Activated CD4-positive, CD25-positive, alpha-beta regulatory T cell (primary cell): ENCODE measurements around the gene ATP2B3.
A peak's percentile ranks its signal among the peaks of the same experiment; 100 is the strongest.

ENCODE experiments used
- DNase-seq, 4 experiments: peaks; one replicate each; lab custom pipeline; 2025; lab: John Stamatoyannopoulos, UW

The ATP2B3 gene

DNA sequence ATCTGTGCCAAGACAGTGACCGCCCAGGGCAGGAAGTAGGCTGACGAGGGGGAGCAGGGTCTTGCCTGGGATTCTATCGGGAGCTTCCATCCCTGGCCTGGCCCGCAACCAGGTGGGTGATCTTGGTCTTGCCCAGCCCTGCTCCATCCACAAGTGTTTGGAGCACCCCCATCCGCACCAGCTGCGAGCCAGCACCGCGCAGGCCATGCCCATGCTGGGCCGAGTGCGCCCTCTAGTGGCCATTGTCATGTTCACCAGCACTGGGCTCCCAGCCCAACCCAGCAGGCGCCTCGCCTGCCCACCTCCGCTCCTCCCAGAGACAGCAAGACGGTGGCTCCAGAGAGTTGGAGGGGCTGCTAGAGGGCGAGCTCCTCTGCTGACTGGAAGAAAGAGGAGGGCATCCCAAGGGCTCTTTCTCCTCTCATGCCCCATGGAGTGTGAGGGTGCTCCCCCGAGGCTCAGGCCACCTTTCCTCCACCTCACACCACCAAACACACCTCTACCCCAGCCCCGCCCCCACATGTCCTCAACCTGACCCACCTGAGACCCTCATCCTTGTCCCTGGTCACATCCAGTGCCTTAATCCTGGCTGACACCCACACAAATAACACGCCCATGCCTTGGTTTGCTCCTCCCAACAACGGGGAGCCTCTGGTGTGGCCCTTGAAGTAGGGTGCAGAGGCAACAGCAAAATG, 9.8 kb upstream of the ATP2B3 start:
- peak; percentile 61 to 71 (median 70) for DNase-seq

DNA sequence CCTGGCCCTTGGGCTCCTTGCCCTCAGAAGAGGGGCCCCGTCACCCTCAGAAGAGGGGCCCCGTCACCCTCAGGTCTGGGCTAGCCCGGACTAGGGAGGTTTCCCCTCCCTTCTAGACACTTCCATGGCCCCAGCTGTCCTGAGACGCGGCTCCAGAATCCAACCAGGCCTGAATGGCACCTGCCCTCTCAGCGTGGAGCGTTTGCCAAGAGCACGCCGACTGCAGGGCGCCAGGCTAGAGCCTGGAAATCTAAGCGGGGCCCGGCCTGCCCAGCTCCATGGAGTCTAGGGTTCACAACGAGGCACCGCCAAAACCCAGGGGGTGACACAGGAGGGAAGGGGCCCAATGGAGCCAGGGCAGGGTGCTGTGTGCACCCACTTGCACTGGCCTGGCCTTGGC, 7.8 kb upstream of the ATP2B3 start:
- no peak for DNase-seq

DNA sequence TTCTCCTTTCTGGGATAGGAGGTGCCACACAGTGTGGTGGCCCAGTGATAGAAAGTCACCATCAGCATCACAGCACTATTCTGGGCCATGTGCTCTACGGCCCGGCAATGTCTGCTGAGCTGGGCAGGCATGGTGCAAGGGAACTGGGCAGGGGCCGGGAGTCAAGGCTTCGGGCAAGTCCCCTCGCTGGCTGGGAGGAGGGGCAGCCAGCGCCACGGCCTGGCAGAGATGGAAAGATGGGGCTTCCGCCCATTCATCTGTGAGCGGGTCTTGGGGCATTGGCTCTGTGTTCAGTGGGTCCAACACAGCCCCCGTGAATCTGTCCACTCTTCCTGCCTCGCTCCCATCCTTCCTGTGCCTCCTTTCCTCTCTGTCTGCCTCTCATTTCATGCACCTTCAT, 7.1 kb upstream of the ATP2B3 start:
- DNase-seq: no peak

DNA sequence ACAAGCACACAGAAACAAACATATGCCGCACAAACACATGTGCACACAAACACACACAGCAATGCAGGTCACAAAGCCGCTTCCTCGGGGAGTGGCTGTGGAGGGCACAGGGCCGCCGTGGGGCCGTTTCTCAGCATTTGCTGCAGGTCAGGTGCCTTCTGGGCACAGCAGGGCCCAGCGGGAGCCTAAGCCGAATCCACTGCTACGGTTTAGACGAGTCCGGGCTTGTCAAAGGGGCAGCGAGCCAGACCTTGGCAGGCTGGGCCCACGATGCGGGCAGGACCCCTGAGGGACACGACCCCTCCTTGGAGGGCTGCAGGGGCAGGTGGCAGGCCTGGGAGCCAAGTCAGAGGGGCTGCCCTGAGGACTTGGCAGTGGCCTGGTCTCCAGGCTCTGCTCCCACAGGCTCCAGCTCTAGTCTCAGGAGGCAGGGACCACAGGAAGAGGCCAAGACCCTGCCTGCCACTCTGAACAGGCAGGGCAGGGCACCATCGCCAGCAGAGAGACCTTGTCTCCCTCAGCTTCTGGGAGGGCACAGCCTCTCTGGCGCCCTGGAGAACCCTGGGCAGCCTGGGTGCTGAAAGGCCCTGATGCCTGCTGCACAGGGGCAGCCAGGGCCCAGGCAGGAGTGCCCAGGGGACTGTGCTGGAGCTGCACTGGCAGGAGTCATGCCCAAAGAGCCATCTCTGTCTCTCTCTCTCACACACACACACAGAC, 5.5 kb upstream of the ATP2B3 start:
- DNase-seq: no peak

DNA sequence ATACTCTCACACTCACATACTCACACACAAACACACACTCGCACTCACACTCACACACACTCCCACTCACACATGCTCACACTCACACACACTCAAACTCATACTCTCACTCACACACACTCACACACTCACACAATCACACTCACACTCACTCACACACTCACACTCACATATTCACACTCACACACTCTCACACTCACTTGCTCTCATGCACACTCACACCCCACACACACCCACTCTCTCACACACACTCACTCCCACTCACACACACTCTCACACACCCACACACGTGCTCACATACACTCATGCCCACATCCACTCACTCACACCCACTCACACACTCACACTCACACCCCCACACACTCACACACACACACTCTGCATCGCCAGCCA, 4.9 kb upstream of the ATP2B3 start:
- no peak for DNase-seq

DNA sequence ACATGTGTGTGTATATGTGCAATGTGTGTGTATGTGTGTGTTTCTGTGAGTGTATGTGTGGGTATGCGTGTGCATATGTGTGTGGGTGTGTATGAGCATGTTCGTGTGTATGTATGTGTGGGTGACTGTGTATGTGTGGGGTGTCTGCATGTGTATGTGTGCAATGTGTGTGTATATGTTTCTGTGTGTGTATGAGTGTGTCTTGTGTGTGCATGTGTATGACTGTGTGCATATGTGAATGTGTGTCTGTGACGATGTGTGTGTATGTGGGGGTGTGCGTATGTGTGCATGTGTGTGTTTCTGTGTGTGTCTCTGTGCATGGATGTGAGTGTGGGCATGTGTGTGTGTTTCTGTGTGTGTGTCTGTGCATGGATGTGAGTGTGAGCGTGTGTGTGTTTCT, 4.2 kb upstream of the ATP2B3 start:
- no peak for DNase-seq

DNA sequence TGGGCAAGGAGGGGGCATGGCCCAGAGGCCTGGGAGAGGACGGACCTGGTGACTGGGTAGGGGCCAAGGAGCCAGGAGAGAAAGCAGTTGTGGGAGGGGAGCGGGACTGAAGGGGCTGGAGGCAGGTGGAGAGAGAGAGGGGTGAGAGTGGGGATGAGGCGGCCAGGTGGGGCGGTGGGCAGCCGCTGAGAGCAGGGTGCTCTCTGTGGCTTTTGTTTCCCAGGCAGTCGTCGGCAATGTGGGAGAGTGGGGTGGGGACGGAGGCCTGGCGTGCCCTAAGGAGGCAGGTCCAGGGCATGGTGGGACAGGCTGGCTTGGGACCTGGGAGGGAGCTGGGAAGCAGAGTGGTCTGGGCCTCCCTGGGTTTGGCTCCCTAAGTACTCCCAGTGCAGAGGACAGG, 3.2 kb upstream of the ATP2B3 start:
- DNase-seq: no peak

DNA sequence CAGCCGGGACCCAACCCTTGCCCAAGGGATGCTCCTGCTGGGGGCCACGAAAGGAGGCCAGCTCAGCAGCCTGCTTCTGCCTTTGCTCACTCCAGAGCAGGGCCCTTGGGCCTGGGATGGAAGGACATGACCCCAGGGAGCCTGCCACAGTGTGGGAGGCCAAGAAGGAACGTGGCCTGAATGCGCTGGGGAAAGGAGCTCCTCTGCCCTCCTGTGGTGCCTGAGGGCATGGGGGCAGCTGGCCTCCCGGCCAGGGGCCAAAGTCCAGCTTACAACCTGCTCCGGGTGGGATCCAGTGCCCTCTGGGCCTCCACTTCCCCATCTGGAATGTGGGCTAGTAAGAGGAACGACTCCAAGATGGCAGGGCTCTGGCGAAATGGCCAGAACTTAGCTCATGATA, 2.0 kb upstream of the ATP2B3 start:
- no peak for DNase-seq

DNA sequence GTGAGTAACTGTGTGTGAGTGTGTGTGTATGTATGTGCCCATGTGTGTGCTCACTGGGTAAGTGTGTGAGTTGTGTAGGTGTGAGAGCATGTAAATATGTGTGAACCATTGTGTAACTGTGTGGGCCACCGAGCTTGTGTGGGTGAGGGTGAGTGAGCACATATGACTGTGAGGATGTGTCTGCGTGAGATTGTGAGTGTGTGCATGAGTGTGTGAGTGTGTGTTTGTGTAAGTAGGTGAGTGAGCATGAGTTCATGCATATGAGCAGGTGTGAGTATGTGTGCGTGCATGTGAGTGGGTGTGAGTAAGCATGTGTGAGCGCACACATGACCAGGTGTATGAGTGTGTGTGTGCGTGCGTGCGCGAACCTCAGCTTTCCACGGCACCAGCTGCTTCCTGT, 1.4 kb upstream of the ATP2B3 start:
- DNase-seq: no peak

DNA sequence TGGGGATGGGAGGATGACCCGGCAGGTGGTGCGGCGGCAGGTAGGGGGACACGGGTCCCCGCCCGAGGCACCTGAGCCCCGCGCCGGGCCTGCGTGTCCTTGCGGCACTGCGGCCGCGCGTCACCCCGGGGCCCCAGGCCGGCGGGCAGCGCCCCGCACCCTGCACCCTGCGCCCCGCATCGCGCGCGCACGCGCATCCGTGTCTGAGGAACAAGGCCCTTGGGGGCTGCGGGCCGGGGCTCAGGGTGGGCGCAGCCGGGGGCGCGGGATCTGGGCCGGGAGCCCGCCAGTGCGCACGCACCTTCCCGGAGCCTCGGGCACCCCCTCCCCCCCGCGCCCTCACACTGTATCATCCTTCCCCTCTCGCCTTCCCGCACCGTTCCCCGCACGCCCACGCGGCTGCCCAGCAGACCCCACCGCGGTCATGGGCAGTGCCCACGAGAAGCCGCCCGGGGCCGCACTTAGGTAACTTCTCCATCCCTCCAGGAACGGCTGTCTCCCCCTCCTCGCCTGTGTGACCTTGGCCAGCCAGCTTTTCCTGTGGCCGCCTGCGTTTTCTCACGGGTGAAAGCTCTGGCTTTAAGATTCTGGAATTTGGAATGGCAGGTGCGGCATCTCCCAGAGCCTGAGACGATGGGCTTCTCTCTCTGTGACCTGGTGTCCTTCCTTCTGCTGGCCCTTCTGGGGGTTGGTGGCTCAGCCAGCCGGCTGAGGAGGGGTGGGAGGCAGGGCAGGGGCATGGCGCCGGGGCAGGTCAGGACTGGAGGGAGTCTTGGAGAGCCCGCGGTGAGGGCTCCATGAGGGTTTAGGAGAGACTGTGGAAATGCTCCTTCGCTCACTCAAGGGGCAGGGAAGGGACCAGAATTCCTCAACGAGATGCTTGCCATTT, 748 bp downstream of the ATP2B3 start:
- no peak for DNase-seq

DNA sequence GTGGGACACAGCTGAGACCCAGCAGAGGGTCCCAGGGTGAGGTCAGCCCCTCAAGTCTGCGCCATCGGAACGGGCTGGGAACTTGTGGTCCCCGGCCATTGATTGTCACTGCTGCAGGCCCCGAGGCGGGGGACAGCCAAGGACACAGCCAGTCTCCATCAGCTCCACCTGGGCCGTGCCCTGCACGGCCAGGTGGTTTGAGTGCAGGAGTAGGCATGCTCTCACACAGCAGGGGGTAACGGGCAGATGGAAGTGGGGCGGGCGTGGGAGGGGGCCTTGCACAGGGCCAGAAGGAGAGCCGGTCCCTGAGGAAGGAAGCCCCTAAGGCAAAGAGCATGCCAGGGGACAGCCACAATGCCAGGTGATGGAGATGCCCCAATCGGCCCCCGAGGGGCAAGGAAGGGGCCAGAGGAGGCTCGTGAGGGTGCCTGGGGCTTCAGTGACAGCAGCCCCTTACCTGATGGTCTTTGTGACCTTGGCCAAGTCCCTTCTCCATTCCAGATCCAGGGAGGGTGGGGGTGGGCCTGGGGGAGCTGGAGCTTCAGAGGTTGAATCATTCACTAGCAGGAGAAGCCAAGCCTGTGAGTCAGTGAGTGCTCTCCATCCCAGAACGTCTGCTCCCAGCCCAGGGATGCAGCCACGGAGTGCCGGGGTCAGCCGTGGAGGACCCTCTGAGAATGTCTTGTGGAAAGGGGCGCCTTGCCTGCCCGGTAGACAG, 2.3 kb downstream of the ATP2B3 start:
- DNase-seq: no peak

DNA sequence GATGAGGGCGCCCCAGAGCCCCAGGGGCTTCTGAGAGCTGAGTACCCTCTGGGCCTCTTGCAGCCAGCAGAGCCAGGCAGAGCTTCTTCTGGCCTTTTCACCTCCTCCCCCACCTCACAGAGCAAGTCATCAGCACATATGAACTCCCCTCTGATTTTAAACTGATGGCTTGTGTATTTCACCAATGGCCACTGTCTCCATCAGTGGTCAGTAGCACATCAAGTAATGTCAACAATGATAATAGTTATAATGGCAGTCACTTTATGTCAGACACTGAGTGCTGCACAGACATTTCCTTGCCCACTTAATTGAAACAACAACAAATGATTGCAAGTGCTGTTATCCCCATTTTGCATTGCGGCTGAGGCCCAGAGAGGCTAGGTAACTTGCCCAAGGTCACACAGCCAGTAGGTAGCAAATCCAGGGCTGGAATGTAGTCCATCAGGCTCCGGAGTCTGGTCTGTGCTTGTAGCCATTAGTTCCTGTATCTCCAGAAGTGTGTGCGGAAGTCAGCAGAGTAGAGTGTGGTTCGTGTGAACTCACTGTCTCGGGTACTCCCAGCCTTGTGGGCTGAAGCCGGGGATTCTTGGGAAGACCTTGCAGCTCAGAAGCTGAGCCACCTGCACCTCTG, 3.0 kb downstream of the ATP2B3 start:
- DNase-seq: no peak

DNA sequence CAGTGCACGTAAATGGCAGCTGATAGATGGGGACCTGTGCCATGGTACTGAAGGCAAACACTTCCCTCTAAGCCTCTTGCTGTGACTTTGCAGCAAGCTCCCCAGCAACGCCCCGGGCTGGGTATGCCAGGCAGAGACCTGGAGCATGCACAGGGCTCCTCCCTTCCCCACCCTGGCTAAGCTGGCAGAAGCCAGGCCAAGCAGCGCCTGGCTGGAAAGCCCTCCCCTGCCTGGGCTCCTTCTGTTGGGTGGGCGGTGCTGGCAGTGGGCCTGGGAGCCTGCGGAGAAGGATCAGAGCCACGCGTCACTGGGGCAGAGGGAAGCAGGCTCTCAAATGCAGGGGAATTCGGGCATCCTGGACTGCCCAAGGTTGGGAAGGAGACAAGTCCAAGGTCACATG, 3.6 kb downstream of the ATP2B3 start:
- DNase-seq: no peak

DNA sequence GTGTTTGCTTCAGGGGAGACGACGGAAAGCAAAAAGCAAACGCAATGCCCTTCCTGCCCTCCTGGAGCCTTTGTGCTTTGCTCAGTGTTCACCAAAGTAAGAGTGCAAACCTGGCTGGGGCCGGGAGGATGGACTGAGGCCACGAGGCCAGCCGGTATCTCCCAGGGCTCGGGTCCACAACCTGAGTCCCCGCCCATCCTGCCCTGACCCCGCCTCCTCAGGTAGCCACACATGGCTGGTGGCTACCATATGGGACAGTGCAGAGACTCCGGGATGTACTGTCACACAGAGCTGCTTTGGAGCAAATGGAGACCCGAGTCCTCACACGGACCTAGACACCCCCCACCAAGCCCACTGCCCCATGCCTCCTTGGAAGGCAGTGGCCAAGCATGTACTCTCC, 4.8 kb downstream of the ATP2B3 start:
- DNase-seq: no peak

DNA sequence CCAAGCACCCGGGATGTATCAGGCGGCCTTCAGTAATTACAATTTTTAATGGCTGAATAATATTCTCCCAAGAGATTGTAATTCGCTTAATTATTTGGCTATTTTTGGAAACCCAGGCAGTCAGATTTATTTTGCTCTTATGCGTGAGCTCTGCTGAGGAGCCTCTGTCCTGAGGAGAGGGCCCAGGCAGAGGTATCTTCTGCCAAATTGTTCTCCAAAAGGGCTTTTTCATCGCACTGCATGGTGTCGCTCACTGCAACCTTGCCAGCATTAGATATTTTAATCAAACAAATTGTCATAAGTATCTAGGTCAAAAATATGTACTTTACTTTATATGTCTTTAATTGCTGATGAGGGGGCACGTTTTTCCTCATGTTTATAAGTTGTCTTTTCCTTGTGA, 5.8 kb downstream of the ATP2B3 start:
- DNase-seq: no peak

DNA sequence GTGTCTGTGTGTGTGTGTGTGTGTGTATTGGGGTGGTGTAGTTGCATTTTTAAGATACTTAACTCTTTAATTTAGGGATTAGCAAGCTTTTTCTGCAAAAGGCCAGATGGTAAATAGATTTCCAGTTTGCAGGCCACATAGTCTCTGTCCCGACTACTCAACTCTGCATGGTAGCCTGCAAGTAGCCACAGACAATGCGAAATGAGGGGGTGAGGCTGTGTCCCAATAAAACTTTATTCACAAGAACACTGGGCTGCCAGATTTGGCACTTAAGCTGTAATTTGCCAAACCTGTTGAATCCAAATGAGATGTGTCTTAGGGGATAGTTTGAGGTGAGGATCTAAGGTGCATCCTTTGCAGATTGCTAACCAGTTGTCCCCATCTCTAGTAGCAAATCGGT, 6.8 kb downstream of the ATP2B3 start:
- DNase-seq: no peak

DNA sequence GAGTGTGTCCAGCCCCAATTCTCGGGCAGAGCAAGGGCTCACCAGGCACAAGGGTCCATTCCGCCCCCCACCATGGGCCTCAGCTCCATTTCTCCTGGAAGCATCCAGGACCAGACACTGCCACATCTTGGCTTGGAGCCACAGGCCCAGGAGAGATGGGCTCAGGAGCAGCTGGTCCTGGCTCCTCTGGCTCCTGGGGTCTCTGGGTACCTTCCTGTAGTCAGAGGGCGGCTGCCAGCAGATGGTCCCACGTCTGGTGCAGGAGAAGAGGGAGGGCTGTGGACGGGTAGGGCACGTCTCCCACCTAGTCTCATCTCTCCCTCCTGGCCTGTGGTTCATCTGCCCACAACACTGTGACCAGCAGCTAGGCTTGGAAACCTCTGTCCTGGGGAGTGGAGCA, 8.0 kb downstream of the ATP2B3 start:
- DNase-seq: no peak

DNA sequence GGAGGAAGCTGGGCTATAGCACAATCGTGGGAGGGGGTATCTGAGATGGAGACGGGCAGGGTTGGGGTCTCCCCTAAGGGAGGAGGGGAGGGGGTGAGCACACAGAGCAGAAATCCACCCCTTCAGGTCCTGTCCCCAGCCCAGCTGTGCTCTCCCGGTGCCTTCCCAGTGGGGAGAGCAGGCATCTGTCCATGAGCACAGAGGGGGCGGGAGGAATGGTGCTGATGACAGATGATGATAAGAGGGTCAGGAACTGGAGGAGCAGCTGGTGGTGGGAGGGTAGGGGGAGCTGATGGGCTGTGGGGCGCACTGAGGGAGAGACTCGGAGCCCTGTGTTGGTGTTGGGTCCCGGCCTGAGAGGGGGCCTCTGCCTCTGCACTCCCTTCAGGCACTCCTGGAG, 8.6 kb downstream of the ATP2B3 start:
- no peak for DNase-seq

DNA sequence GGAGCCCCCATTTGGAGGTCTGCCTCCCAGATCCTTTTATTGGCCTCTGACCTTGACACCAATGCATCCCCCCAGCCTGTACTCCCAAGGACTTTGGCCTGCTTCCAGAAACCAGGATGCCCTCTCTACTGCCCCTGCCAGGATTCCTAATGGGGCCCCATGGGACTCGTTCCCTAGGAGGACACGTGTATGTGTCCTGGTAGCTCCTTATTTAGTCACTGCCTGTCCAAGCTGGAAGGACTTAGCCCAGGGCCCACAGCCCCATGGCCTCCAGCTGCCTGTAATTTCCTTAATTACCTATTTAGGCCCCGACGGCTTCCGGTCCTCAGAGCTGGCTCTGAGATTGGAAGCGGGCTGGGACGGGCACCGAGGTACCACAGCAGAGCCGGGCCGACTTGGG, 9.4 kb downstream of the ATP2B3 start:
- DNase-seq: no peak

DNA sequence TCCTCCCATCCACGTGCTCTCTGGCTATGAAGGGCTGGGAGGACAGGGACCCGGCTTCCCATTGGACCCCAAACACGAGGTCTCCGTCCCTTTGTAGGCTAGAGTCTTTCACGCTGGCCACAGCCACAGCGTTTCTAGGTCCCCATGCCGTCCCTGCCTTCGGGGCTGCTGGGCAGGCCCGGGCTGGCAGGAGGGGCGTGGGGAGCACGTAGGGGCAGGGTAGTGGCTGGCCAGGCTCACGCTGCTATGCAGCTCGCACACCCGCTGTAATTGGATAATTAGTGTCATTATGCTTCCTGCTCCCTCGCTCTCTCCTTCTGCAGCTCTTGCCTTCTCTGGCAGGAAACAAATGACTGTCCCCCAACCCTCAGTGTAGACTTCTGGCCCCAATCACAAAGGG, 9.8 kb downstream of the ATP2B3 start:
- DNase-seq: no peak

DNA sequence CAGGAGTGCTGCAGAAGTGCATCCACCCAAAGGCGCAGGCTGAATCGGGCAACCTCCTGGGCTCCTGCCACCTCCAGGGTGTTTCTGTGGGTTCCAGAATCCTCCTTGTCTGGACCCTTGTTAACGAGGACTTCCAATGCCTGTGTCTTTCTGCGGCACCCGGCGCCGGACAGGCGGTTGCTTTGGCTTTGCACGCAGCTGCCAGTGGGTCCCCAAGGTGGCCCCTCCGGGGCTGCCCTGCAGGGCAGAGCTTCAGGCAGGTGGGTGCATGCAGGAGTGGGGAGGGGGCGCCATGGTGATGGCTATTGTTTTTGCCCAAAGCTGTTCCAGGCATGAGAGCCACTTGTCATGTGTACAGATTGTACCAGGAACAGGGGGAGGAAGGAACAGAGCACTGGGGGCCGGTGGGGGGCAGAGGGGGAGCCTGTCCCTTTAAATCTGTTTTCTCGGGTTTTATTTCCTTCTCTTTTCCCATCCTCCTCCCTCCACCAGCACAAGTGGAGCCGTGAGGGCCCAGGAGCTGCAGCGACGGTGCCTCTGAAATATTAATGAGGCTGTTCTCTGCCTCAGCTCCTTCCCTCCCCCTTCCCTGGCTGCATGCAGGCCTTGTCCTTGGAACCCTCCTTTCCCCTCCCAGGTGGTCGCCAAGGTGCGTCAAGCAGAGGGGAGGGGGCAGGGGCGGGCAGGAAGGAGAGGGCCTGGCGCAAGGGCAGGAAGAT, 13.1 kb downstream of the ATP2B3 start:
- DNase-seq: no peak
